Measurements from ENCODE around the gene CLDN20.

CLDN20 gene

GRCh38 chr6:155317186-155317585 lies 53.4 kb downstream of the CLDN20 start:
- H3K4me3 ChIP-seq (ENCODE audit: insufficient read depth, low read depth, low read length), result no peak overlapping the region
- H3K4me1 ChIP-seq (ENCODE audit: control insufficient read depth, insufficient read depth, low read length), result no peaks in the 10 kb centered on the region
- H3K9me3 ChIP-seq (ENCODE audit: control insufficient read depth, low read length), result no peaks in the 10 kb centered on the region
- WGBS, 2 experiments, result no CpG with 5 or more reads among the region's 1 CpG
- H3K27me3 ChIP-seq (ENCODE audit: control insufficient read depth, insufficient read depth, low read length, poor library complexity, severe bottlenecking), result no peaks in the 10 kb centered on the region
- H3K36me3 ChIP-seq (ENCODE audit: control insufficient read depth, insufficient read depth, low read length), result peaks cover under 1% of the 10 kb centered on the region
- H3K27ac ChIP-seq (ENCODE audit: insufficient read depth, low read depth, low read length, poor library complexity, severe bottlenecking), result no peak overlapping the region

- Histone ChIP-seq H3K4me3 (ENCODE audit: insufficient read depth, low read depth, low read length) (no peak overlapping the region), H3K4me1 (ENCODE audit: control insufficient read depth, insufficient read depth, low read length) (no peaks in the 10 kb centered on the region), H3K9me3 (ENCODE audit: control insufficient read depth, low read length) (no peaks in the 10 kb centered on the region), H3K27ac (ENCODE audit: insufficient read depth, low read depth, low read length, poor library complexity, severe bottlenecking) (no peak overlapping the region), H3K27me3 (ENCODE audit: control insufficient read depth, insufficient read depth, low read length, poor library complexity, severe bottlenecking) (no peaks in the 10 kb centered on the region), H3K36me3 (ENCODE audit: control insufficient read depth, insufficient read depth, low read length) (no peaks in the 10 kb centered on the region)
- WGBS, 2 experiments, result 93 to 94% methylated on average over 4 of the region's 4 CpGs
These were observed 56.1 kb downstream of the CLDN20 start for GRCh38 chr6:155319902-155320301.

- H3K27me3 ChIP-seq (ENCODE audit: control insufficient read depth, insufficient read depth, low read length, poor library complexity, severe bottlenecking), result no peaks in the 10 kb centered on the region
- H3K4me1 ChIP-seq (ENCODE audit: control insufficient read depth, insufficient read depth, low read length), result no peaks in the 10 kb centered on the region
- 93 to 100% methylated on average over 1 to 2 of the region's 2 CpGs for WGBS, 2 experiments
- H3K36me3 ChIP-seq (ENCODE audit: control insufficient read depth, insufficient read depth, low read length), result no peaks in the 10 kb centered on the region
- no peaks in the 10 kb centered on the region for H3K9me3 ChIP-seq (ENCODE audit: control insufficient read depth, low read length)
- H3K27ac ChIP-seq (ENCODE audit: insufficient read depth, low read depth, low read length, poor library complexity, severe bottlenecking), result no peak overlapping the region
- H3K4me3 ChIP-seq (ENCODE audit: insufficient read depth, low read depth, low read length), result no peak overlapping the region
These were observed 60.4 kb downstream of the CLDN20 start for GRCh38 chr6:155324172-155324571.

GRCh38 chr6:155324993-155325392 lies 61.2 kb downstream of the CLDN20 start:
- Histone ChIP-seq H3K4me1 (ENCODE audit: control insufficient read depth, insufficient read depth, low read length) (no peaks in the 10 kb centered on the region), H3K27ac (ENCODE audit: insufficient read depth, low read depth, low read length, poor library complexity, severe bottlenecking) (no peak overlapping the region), H3K4me3 (ENCODE audit: insufficient read depth, low read depth, low read length) (no peak overlapping the region), H3K36me3 (ENCODE audit: control insufficient read depth, insufficient read depth, low read length) (no peaks in the 10 kb centered on the region), H3K9me3 (ENCODE audit: control insufficient read depth, low read length) (no peaks in the 10 kb centered on the region), H3K27me3 (ENCODE audit: control insufficient read depth, insufficient read depth, low read length, poor library complexity, severe bottlenecking) (no peaks in the 10 kb centered on the region)

DNA sequence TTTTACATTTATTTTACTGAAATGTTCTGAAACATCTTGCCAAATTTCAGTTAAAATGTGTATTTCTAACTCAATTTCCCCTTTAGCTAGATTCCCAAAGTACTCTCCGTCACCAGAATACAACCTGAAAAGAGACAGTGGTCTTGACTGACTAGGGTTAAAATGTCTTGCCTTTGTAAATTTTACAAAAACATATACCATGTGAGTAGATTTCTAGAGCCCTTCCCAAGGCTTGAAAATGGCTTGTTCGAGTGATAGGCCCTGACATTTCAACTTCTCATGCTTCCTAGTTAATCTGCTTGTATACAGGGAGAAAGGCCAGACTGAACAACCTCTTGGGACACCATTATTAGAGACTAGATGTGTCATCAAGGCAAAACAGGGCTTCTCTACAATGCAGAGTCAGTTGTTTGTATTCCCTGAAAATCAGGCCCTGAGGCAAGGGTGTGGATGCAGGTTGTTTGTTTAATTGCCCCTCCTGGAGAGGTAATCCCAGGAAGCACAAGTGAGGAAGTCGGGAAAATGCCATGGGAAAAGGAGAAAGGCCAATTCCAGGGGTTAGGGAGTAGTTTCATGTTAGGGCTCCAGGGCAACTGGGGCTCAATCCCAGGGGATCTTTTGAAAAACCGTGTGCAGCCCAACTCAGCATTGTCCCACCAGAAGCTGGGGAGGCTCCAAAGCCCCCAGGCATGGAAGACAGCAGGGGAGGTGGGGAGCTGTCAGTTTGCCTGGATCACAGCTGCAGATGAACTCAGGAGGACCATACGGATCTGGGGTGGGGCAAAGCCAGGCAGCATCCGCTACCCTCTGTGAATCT lies 62.1 kb downstream of the CLDN20 start:
- no peaks in the 10 kb centered on the region for H3K27me3 ChIP-seq (ENCODE audit: control insufficient read depth, insufficient read depth, low read length, poor library complexity, severe bottlenecking)
- no peak overlapping the region for H3K27ac ChIP-seq (ENCODE audit: insufficient read depth, low read depth, low read length, poor library complexity, severe bottlenecking)
- WGBS, 2 experiments, result 67 to 68% methylated on average over 5 to 6 of the region's 6 CpGs
- H3K36me3 ChIP-seq (ENCODE audit: control insufficient read depth, insufficient read depth, low read length), result no peaks in the 10 kb centered on the region
- H3K4me1 ChIP-seq (ENCODE audit: control insufficient read depth, insufficient read depth, low read length), result no peaks in the 10 kb centered on the region
- no peaks in the 10 kb centered on the region for H3K9me3 ChIP-seq (ENCODE audit: control insufficient read depth, low read length)
- H3K4me3 ChIP-seq (ENCODE audit: insufficient read depth, low read depth, low read length), result no peak overlapping the region
